ENCODE measurements around the gene PLN.

- TF ChIP-seq CTCF (IDR thresholded peaks at IDR 0.05), result no peak
- no peak for TF ChIP-seq RAD21 (IDR thresholded peaks at IDR 0.05; ENCODE audit: low read length)
These were observed 4.0 kb upstream of the PLN start for GRCh38 chr6:118544105-118544504.

All from SK-N-SH (cell line).